Measurements from ENCODE around the gene RPS21. TPM values are rescaled to one million over a fixed set of nuclear protein-coding genes. Genes with fewer than 3 reads are reported as not detected.

Gene RPS21
- polyA plus RNA-seq (2014; cell fraction: cytosol; rRNA removed) = 10,912 and 11,337 TPM in 2 replicates
- polyA plus RNA-seq (2014; cell fraction: nucleus; rRNA removed) = 6,422 and 11,565 TPM in 2 replicates

DNA sequence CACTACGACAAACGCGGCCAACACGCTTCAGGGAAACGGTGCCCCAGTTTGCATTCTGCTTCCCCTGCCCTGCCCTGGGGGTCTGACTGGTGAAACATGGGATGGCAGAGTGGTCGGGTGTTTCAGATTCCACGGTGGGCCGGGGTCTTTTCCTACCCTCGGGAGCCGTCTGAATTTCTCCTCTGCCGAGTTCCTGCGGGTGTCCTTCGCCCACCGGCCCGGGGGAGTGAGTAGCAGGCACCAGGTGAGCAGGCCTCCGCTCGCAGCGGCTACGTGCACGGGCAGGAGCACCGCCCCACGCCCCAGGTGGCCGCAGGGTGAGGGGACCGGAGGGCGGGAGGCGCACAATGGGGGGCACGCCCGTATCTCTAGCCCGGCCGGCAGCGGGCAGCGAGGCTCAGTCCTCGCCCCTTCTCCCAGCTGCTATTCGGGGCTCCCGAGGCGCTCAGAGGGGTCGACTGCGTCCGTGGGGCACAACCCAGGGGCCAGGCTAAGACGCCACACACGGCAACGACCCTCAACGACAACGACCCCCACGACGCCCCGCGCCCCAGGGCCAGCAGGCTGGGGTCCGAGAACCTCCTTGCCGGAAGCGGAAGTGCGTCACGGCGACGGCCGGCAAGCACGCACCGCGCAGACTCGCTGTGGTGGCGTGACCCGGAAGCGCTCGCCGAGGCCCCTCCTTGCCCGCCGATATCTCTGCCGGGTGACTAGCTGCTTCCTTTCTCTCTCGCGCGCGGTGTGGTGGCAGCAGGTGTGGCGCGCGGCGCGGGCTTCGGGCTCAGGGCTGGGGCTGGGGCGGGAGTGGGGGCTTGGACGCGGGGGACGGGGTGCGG lies at the start of gene RPS21:
Gene RPS21, plus strand, starts transcription at position 721 of the 836 bp plus-strand sequence. CDS start 236 bp downstream, outside the sequence.
- peak; percentile 96 for DNase-seq (ENCODE audit: low spot score)

DNA sequence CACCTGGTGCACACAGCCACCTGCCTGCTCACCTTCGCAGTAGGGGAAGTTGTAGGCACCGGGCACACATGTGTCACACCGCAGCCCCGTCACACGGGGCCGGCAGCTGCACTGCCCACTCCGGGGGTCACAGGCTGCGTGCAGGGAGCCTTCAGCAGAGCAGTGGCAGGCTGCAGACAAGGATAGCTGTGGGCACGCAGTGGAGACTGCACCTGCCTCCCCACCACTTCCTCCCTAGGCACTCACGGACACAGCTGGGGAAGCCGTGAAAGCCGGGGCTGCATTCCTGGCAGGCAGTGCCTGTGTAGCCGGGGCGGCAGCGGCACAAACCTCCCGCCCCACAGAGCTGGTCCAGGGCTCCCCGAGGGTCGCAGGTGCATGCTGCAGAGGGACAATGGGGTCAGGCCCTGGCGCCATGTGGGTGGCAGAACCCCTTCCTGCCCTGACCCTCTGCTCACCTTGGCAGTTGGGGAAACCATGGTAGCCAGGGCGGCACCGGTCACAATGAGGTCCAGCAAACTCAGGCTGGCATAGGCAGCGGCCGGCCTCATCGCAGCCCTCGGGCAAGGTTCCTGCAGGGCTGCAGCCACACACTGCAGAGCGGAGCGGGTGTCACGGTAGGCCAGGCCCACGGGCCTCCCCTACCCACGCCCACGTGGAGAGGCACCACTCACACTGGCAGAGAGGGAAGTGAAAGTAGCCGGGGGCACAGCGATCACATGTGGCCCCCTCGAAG lies 49.2 kb upstream of the RPS21 start:
- no peak for DNase-seq (ENCODE audit: low spot score)

DNA sequence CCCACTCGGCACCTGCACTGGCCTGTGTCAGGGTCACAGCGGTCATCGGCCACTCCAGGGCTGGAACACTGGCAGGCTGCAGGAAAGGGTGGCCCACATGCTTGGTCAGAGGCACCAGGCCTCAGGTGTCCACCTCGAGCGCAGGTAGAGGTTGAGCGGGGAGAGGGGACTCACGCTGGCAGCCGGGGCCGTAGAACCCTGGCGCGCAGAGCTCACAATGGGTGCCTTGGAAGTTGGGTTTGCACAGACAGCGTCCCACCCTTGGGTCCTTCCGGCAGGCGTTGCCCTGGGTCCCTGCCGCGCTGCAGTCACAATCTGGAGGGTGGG lies 48.6 kb upstream of the RPS21 start:
- DNase-seq (ENCODE audit: low spot score) = no peak

DNA sequence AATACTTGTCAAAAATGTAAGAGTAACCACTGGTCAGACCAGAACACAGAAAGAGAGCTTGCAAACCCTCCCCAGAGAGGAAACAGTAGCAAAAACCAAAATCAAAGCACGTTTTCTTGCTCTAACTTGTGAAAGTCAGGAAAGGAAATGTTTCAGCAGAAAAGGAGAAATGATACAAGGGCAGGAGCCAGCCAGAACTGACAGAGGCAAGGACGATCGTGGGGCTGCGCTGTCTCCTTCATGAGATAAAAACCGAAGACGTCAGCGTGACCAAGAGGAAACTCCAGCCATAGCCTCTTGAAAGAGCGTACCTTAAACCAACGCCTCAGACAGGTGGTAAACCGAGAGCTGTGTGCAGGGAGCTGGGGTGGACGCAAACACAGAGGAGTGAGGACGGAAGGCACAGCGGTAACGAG lies 47.2 kb upstream of the RPS21 start:
- DNase-seq (ENCODE audit: low spot score) = no peak

DNA sequence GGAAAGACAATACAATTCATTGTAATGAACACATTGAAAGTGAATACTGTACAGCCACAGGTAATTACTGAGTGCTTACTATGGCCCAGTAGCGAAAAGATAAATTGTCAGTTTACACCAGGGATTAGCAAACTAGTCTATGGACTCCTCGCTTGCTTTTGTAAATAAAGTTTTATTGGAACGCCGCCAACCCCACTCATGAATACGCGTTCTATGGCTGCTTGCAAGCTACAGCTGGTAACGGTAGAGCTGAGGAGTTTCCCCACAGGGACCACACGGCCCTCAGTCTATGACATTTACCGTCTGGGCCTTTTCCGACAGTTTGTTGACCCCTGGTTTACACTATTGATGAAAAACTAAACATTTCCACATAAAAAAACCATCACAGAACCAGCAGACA lies 44.0 kb upstream of the RPS21 start:
- no peak for DNase-seq (ENCODE audit: low spot score)

DNA sequence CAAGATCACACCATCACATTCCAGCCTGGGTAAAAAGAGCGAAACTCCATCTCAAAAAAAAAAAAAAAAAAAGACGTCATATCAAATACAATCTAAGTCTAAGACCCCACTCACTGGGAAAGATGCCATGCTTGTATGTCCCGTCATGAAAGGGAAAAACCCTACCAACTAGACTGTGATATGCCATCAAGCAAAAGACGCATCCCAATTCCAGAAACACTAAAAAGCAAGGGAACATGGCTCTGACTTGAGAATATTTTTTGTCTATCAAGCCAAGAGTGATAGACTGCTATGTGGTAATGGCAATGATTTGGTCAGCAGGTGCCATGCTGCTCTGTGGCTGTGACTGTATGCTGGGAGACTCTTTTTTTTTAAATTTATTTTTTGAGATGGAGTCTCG lies 42.8 kb upstream of the RPS21 start:
- no peak for DNase-seq (ENCODE audit: low spot score)

DNA sequence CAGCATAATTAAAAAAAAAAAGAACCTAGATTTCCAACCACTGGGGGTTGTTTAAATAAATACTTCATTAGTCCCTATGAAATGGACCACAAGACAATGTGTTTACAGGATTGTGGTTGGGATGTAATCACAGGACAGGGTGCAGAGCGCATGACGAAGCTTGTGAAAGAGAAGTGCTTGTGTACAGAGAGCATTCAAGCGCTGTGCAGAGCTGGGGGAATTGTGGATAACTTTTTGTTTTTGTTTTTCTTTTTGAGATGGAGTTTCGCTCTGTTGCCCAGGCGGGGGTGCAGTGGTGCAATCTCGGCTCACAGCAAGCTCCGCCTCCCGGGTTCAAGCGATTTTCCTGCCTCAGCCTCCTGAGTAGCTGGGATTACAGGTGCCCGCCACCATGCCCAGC lies 42.1 kb upstream of the RPS21 start:
- DNase-seq (ENCODE audit: low spot score) = no peak

DNA sequence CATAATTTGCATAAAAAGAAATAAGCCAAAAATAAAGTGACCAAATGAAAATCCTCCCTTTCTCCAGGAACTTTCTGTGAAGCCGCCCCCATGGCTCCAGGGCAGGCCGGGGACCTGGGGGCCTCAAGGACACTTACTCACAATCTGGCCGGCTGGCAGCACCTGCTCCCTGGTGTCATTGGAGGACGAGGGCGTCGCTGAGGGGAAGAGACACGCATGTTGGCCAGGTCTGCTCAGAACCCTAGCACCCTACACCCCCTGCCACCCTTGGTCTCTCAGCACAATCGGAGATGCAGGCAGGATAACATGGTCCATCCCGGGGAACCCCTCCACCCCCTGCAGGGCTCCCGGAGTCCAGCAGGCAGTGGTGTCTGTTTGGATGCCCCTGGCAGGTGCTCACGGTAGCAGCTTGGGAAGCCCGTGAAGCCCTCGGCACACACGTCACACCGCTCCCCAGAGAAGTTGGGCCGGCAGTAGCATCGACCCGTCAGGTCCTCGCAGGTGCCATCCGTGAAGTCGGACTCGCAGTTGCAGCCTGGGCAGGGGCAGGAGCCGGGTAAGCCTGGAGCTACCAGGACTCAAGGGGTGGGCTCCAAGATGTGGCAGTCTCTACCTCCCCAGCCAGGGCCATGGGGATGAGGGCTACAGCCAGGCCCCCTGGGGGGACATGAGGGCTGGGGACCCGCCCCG lies 41.1 kb upstream of the RPS21 start:
- DNase-seq (ENCODE audit: low spot score) = no peak

DNA sequence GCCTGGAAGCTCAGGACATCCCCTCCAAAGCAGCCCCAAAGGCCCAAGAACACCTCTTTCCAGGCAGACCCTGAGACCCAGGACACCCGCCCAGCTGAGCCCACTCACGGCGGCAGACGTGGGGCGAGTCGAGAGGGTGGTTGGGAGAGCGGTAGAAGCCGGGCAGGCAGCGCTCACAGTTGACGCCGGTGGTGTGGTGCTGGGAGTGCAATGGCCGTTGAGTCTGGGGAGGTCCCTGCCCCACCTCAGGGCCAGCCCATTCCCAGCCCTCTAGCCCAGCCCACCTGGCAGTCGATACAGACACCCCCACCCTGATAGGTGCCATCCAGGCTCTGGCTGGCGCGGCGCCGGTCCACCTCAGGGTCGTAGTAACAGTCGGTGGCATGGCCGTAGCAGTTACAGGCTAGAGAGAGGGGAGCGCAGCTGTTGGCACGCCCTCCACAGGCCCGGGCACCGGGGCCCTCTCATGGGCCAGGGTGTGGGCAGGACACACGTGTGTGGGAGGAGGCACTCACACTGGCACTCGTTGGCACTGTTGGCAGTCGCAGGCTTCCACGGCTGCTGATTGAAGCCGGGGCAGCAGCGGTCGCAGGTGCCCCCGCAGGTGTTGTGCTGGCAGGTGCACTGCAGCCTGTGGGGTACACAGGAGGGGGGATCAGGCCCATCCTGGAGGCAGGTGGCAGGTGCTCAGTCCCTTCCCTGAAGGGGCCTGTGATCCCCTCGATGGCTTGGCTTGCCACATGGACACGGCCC lies 40.3 kb upstream of the RPS21 start:
- no peak for DNase-seq (ENCODE audit: low spot score)

DNA sequence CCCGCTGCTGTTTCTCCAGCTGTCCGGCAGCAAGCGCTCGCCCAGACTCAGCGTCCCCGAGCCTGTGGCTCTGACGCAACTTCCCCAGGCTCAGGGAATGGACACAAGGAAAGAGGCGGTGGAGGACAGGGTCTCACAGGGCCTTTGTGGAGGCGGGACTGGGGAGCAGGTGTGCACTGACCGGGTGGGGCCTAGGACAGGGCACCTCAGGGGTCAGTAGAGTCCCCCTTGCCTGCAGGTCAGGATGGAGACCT lies 39.8 kb upstream of the RPS21 start:
- DNase-seq (ENCODE audit: low spot score) = no peak

DNA sequence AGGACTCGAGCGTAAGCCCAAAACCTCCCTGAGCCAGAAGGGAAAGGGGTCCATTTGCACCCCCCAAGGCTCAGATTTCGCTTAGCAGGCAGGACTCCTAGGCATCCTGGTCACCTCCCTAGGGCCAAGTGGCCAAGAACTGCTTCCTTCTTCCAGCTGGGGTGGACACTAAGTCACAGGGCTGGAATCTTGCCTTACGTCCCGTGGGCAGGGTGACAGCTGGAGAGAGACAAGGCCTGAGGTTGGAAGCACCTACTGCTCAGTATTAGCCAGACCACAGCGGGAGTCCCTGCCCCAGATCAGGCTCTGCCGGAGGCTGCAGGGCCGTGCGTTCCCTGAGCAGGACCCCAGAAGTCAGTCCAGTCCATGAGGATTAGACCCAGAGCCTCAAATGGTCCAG lies 39.5 kb upstream of the RPS21 start:
- no peak for DNase-seq (ENCODE audit: low spot score)

DNA sequence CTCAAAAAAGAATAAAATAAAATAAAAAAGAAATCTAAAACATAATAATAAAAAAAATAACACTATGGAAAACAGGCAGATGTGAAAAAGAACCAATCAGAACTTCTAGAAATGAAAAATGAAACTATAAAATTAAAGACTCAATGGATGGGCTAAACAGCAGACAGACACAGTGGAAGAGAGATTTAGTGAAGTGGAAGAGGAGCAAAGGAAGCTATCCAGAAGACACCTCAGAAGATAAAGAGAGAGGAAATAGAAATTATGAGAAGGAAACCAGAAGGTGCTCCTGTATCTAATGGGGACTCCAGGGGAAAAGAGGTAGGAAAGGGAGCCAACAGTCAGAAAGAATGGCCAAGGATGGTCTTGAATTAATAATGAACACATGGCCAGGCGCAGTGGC lies 38.3 kb upstream of the RPS21 start:
- no peak for DNase-seq (ENCODE audit: low spot score)

DNA sequence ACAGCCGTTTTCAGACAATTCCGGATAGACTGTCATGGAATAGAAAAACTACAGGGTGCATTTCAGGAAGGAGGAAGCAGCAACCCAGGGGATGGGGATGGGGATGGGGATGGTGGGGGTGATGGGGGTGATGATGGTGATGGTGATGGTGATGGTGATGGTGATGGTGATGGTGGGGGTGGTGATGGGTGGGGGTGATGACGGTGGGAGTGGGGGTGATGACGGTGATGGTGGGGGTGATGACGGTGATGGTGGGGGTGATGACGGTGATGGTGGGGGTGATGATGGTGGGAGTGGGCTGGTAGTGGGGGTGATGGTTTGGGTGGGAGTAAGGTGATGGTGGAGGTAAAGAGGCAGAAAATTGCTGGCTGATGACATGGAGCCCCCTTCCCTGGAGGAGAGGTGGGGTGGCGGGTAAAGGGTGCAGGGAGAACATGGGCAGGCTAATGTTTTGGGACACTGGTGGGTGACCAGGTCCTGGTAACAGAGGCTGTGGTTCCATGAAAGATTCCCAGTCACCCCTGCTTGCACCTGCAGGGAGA lies 37.3 kb upstream of the RPS21 start:
- no peak for DNase-seq (ENCODE audit: low spot score)

DNA sequence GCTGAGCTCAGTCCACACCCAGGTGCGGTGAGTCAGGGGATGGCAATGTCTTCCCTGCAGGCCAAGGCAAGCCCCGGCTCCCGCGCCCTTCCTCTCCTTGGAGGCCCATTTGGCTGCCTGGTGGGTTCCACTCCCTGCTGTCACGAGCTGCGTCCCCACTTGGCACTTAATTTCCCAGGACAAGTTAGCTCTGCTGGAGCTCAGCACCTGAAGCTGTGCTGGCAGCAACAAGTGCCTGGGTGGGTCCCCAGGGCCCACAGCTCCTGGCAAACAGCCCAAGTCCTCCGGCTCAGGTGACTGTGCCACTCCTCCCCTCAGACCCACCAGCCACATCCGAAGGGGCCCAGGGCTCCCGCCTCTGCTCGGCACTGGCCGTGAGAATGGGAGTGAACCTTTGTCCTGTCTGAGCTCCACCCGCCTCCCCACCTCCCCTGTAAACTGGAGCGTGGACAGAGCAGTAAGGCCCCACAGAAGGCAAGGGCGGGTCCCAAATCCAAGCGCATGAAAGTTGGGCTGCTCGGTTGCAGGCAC lies 36.7 kb upstream of the RPS21 start:
- no peak for DNase-seq (ENCODE audit: low spot score)

DNA sequence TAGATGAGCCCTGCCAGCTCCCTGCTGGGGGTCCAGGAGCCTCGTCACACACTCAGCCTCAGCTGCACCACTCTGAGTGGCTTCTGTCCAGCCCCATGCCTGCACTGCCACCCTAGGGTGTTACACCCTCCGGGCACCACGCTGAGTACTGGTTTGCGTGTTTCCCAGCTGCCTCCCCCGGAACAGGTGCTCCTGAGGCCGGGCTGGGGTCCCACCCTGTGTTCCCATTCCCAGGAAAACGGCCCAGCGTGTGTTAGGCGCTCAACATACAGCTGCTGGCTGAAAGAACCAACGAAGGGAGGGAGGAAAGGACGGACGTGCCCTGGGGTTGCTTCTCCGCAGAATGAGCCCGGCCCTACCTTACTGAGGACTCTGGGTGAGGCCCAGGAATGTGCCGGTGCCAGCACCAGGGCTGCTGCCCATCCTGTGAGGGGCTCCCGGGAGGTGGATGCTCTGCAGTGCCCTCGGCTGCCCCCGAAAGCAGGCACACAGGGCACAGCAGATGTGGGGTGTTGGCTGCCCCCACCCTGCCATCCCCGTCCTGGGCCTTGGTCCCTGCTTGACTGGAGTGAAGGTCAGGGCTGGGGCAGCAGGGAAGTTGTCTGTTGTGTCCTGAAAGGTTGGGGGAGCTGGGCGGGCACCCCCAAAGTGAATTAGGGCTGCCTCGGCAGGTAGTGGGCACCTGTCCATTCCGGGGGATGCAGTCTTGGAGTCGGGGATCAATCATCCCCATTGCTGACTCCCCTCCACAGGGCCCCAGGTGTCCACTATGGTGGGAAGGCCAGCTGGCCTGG lies 36.1 kb upstream of the RPS21 start:
- DNase-seq (ENCODE audit: low spot score) = no peak

DNA sequence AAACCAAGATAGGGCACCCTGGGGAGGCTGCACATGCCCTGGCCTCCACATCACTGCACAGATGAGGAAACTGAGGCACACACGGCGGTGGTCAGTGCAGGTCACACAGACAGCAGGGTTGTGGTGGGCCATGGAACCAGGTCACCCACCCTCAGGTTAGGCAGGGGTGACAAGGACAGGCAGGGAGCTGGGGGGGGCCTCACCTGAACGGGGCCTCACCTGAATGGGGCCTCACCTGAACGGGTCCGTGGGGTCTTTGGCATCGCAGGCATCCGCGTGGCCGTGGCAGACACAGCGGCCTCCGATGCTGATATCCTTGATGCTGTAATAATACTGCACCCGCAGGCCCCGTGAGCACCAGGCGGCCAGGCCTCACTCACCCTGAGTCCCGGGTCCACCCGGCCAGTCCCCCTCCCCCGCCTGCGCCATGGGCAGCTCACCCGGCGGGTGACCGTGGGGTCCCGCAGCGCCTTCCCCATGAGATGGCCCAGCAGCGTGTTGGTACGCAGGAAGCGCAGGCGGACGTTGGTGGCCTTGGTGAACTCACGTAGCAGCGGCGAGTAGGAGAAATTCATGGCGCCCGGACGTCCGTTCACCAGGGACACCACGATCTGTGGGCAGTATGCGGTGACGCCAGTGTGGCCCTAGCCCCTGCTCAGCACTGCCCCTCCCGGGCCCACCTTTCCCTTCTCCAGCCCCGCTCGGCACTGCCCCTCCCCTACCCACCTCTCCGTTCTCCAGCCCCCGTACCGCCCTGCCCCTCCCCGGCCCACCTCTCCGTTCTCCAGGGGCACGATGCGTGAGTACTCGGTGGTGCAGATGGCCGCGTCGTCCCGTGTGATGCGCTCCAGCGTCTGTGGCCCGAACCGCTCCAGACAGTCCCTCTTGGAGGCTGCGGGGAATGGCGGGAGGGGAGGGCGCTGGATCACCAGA lies 35.2 kb upstream of the RPS21 start:
- no peak for DNase-seq (ENCODE audit: low spot score)

DNA sequence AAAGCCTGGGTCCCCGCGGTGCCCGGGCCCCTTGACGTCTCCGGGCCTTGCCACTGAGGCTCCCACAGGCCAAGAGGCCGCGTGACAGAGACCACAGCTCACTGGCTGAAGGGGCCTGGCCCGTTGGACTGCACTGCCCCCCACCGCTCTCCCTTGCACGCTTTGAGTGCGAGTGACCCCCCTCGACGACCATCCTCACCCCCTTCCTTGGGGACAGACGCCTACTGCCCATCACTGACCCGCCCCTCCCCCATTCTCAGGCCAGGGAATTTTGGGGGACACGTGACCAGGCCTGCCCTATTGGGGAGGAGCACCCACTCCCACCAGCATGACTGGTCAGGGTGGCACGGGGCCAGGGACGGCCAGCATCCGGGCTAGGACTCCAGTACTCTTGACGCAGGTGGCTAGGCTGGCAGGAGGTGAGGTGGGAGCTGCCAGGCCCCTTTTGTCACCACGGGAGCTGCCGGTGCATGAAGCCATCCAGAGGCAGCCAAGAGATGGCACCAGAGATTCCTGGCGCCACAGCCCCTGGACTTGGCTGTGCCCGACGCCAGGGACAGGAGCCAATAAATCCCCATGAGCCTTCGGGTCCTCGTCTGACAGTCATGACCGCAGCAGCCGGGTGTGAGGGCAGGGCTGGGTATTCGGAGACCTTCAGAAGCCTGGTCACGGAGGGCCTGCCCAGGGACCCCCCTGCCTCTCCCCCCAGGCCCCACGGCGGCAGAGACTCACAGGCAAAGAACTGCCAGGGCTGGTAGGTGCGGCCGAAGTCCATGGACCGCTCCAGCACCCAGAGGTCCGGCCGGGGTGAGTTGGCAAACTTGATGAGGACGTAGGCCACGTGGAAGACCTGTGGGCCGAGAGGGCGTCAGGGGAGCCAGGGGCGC lies 34.3 kb upstream of the RPS21 start:
- DNase-seq (ENCODE audit: low spot score) = no peak

DNA sequence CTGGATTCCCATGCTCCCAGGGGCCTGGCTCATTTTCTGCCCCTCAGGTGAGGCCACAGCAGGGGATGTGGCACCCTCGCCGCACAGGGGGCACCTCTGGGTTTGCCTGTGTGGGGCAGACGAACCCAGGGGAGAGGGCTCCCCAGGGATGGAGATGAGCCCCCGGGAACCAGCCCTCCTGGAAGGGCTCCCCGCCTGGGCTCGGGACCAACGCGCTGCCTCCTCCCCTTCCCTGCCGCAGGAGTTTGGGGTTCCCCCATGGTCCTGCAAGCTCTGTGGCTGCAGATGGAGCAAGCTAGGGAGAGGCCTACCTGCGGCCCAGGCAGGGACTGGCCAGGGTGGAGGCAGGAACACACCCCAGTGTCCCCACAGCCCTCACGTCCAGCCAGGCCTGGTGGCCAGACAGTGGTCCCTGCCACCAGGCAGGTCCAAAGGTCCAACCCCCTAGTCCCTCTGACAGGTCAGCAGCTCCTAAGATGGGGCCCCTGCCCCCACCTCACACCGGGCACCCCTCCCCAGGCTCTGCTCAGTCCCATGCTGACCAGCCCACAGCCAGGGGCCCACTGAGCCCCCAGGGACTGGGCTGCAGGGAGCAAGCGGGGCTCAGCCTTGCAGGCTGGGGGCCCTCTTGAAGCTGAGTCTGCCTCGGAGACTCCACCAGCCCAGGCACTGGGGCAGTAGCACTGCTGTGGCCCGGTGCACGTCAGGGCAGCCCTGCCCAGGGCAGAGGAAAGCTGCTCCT lies 33.4 kb upstream of the RPS21 start:
- DNase-seq (ENCODE audit: low spot score) = no peak
